Measurements from ENCODE around the gene GLA.
A peak's percentile ranks its signal among the peaks of the same experiment; 100 is the strongest.

GLA gene

DNA sequence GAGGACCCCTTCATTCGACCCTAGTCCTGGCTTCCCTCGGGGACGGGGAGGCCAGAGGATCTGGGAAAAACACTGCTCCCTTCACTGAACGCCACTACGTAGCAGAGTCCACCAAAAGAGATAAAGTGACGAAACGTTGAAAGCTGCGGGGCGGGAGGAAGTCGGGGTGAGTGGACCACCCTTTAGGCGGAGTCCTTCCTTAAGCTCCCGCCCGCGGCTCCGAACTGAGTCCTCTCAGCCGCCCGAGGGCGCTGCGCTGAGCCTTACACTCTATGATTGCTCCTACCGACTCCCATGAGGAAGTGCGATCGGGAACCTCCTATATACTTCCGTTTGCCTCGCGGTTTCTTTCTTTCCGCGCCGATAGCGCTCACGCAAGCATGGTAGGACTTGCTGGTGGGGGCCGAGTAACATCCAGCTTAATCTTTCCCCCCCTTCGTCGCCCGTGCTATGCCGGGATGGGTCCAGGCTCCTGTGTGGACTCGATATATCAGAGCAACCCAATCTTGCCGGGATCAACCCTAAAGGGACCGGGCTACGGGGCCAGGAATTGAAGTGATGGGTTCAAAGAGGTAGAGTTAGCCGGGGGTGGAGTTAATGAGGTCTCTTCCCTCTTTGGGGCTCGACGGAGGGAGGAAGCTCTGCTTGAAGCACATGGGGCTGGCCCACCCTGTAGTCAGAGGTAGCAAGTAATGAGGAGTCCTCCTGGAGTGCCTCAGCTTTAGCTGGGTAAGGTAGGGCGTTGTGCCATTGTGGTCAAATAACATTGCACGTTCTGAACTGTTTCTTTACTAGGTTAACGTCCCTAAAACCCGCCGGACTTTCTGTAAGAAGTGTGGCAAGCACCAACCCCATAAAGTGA is 16.8 kb downstream of the GLA start, which contains the start of gene RPL36A (continued):
- TF ChIP-seq ZNF140 (tag by site-specific recombination; IDR thresholded peaks at IDR 0.05) (no peak), ZNF23 (tag by site-specific recombination; IDR thresholded peaks at IDR 0.05; ENCODE audit: borderline replicate concordance) (no peak), ZNF645 (tag by site-specific recombination; IDR thresholded peaks at IDR 0.05) (no peak), ZNF571 (tag by site-specific recombination; IDR thresholded peaks at IDR 0.05) (no peak), ZEB2 (tag by site-specific recombination; IDR thresholded peaks at IDR 0.05) (peak; percentile 74), ZFHX2 (tag by site-specific recombination; conservative IDR thresholded peaks at IDR 0.05) (no peak), PRDM4 (tag by site-specific recombination; IDR thresholded peaks at IDR 0.05) (peak; percentile 13; the same call in 1 of the 2 replicates), ZNF530 (tag by site-specific recombination; IDR thresholded peaks at IDR 0.05; ENCODE audit: low read depth) (no peak), ZBTB49 (tag by site-specific recombination; IDR thresholded peaks at IDR 0.05; ENCODE audit: low read depth) (no peak), KLF8 (tag by site-specific recombination; IDR thresholded peaks at IDR 0.05) (peak; percentile 86), ZFP69B (tag by site-specific recombination; IDR thresholded peaks at IDR 0.05) (peak; percentile 69), ZNF132 (tag by site-specific recombination; IDR thresholded peaks at IDR 0.05; ENCODE audit: borderline replicate concordance) (no peak), ZNF16 (tag by site-specific recombination; IDR thresholded peaks at IDR 0.05; ENCODE audit: low read depth) (0 out of 2 replicates have a peak, but pooled peaks have one; percentile 27), ZNF350 (tag by site-specific recombination; IDR thresholded peaks at IDR 0.05) (no peak), ZNF112 (tag by site-specific recombination; IDR thresholded peaks at IDR 0.05) (no peak), ZNF423 (tag by site-specific recombination; IDR thresholded peaks at IDR 0.05) (no peak), ATF2 (tag by site-specific recombination; IDR thresholded peaks at IDR 0.05; ENCODE audit: low read depth) (no peak; the same call in 1 of the 2 replicates), ZNF510 (tag by site-specific recombination; IDR thresholded peaks at IDR 0.05; ENCODE audit: insufficient replicate concordance) (peak; percentile 16), ZBTB7A (tag by site-specific recombination; IDR thresholded peaks at IDR 0.05; ENCODE audit: low read depth) (0 out of 2 replicates have a peak, but pooled peaks have one; percentile 11), ZBTB21 (tag by site-specific recombination; IDR thresholded peaks at IDR 0.05) (peak; percentile 86), ZNF654 (tag by site-specific recombination; IDR thresholded peaks at IDR 0.05; ENCODE audit: low read depth) (peak; percentile 14; the same call in 1 of the 2 replicates), ZNF660 (tag by site-specific recombination; IDR thresholded peaks at IDR 0.05) (peak; percentile 92)
- TF ChIP-seq, protein P1, sequence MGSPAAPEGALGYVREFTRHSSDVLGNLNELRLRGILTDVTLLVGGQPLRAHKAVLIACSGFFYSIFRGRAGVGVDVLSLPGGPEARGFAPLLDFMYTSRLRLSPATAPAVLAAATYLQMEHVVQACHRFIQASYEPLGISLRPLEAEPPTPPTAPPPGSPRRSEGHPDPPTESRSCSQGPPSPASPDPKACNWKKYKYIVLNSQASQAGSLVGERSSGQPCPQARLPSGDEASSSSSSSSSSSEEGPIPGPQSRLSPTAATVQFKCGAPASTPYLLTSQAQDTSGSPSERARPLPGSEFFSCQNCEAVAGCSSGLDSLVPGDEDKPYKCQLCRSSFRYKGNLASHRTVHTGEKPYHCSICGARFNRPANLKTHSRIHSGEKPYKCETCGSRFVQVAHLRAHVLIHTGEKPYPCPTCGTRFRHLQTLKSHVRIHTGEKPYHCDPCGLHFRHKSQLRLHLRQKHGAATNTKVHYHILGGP (tag by site-specific recombination; IDR thresholded peaks at IDR 0.05): no peak
- TF ChIP-seq, protein P2, sequence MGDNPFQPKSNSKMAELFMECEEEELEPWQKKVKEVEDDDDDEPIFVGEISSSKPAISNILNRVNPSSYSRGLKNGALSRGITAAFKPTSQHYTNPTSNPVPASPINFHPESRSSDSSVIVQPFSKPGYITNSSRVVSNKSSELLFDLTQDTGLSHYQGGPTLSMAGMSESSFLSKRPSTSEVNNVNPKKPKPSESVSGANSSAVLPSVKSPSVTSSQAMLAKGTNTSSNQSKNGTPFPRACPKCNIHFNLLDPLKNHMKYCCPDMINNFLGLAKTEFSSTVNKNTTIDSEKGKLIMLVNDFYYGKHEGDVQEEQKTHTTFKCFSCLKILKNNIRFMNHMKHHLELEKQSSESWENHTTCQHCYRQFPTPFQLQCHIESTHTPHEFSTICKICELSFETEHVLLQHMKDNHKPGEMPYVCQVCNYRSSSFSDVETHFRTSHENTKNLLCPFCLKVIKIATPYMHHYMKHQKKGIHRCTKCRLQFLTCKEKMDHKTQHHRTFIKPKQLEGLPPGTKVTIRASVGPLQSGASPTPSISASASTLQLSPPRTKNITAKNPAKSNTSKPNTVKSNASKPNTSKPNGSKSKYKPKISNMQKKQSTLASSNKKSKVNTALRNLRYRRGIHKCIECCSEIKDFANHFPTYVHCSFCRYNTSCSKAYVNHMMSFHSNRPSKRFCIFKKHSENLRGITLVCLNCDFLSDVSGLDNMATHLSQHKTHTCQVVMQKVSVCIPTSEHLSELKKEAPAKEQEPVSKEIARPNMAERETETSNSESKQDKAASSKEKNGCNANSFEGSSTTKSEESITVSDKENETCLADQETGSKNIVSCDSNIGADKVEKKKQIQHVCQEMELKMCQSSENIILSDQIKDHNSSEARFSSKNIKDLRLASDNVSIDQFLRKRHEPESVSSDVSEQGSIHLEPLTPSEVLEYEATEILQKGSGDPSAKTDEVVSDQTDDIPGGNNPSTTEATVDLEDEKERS (tag by site-specific recombination; IDR thresholded peaks at IDR 0.05): no peak
- TF ChIP-seq, protein P3, sequence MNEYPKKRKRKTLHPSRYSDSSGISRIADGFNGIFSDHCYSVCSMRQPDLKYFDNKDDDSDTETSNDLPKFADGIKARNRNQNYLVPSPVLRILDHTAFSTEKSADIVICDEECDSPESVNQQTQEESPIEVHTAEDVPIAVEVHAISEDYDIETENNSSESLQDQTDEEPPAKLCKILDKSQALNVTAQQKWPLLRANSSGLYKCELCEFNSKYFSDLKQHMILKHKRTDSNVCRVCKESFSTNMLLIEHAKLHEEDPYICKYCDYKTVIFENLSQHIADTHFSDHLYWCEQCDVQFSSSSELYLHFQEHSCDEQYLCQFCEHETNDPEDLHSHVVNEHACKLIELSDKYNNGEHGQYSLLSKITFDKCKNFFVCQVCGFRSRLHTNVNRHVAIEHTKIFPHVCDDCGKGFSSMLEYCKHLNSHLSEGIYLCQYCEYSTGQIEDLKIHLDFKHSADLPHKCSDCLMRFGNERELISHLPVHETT (tag by site-specific recombination; IDR thresholded peaks at IDR 0.05): peak; percentile 91

All from HEK293 (cell line).